ENCODE measurements around the gene DNM3. TPM values are rescaled to one million over a fixed set of nuclear protein-coding genes. Genes with fewer than 3 reads are reported as not detected.
A peak's percentile ranks its signal among the peaks of the same experiment; 100 is the strongest.

Gene DNM3
- total RNA-seq, 1 donor from 2014 or later, result 16.4 TPM

- intact Hi-C loops (cut with DNase I), result no loop called here
- DNase-seq (ENCODE audit: low spot score) (no peak), ATAC-seq (no peak)
Measured at GRCh38 chr1:171814692-171815091, 26.6 kb upstream of the DNM3 start.

GRCh38 chr1:171816300-171816901 lies 24.9 kb upstream of the DNM3 start:
- ATAC-seq, result no peak

GRCh38 chr1:171817511-171818265 lies 23.6 kb upstream of the DNM3 start:
- intact Hi-C loops (cut with DNase I), result no loop called here
- DNase-seq (ENCODE audit: low spot score) (no peak), ATAC-seq (no peak)

More at GRCh38 chr1:171816300-171816901, 24.9 kb upstream of the DNM3 start:
- DNase-seq (ENCODE audit: low spot score), result no peak
- intact Hi-C loops (cut with DNase I), result no loop called here

GRCh38 chr1:171819946-171820345 lies 21.4 kb upstream of the DNM3 start:
- no peak for DNase-seq (ENCODE audit: low spot score)
- no peak for ATAC-seq
- intact Hi-C loops (cut with DNase I), result no loop called here

- ATAC-seq (no peak), DNase-seq (ENCODE audit: low spot score) (no peak)
- intact Hi-C loops (cut with DNase I), result no loop called here
Measured at GRCh38 chr1:171826973-171827372, 14.3 kb upstream of the DNM3 start.

- ATAC-seq (no peak), DNase-seq (ENCODE audit: low spot score) (no peak)
- intact Hi-C loops (cut with DNase I), result no loop called here
Measured at GRCh38 chr1:171828794-171829193, 12.5 kb upstream of the DNM3 start.

GRCh38 chr1:171833091-171833825 lies 8.0 kb upstream of the DNM3 start:
- DNase-seq (ENCODE audit: low spot score), result no peak
- ATAC-seq, result no peak
- intact Hi-C loops (cut with DNase I), result no loop called here

GRCh38 chr1:171834821-171835220 lies 6.5 kb upstream of the DNM3 start:
- ATAC-seq (no peak), DNase-seq (ENCODE audit: low spot score) (no peak)
- intact Hi-C loops (cut with DNase I), result no loop called here

- ATAC-seq, result no peak
- DNase-seq (ENCODE audit: low spot score), result no peak
- intact Hi-C loops (cut with DNase I), result no loop called here
Measured at GRCh38 chr1:171835891-171836290, 5.4 kb upstream of the DNM3 start.

GRCh38 chr1:171841931-171842761 lies 848 bp downstream of the DNM3 start:
- intact Hi-C loops (cut with DNase I), result no loop called here
- peak; percentile 58 for DNase-seq (ENCODE audit: low spot score)
- peak; percentile 18 for ATAC-seq

GRCh38 chr1:171844381-171844780 lies 3.1 kb downstream of the DNM3 start:
- DNase-seq (ENCODE audit: low spot score) (no peak), ATAC-seq (no peak)
- intact Hi-C loops (cut with DNase I), result no loop called here

GRCh38 chr1:171845998-171846397 lies 4.7 kb downstream of the DNM3 start:
- intact Hi-C loops (cut with DNase I), result no loop called here
- no peak for DNase-seq (ENCODE audit: low spot score)
- ATAC-seq, result no peak

GRCh38 chr1:171849245-171849898 lies 8.1 kb downstream of the DNM3 start:
- intact Hi-C loops (cut with DNase I), result no loop called here
- DNase-seq (ENCODE audit: low spot score) (no peak), ATAC-seq (no peak)

- intact Hi-C loops (cut with DNase I), result no loop called here
- ATAC-seq (no peak), DNase-seq (ENCODE audit: low spot score) (no peak)
Measured at GRCh38 chr1:171850651-171851350, 9.5 kb downstream of the DNM3 start.

GRCh38 chr1:171852272-171852671 lies 11.0 kb downstream of the DNM3 start:
- intact Hi-C loops (cut with DNase I), result no loop called here
- DNase-seq (ENCODE audit: low spot score) (no peak), ATAC-seq (no peak)

- ATAC-seq (no peak), DNase-seq (ENCODE audit: low spot score) (no peak)
- intact Hi-C loops (cut with DNase I), result no loop called here
Measured at GRCh38 chr1:171855381-171855780, 14.1 kb downstream of the DNM3 start.

- no peak for ATAC-seq
Measured at GRCh38 chr1:171858696-171859095, 17.4 kb downstream of the DNM3 start.

GRCh38 chr1:171860696-171861095 lies 19.4 kb downstream of the DNM3 start:
- intact Hi-C loops (cut with DNase I), result no loop called here

More at GRCh38 chr1:171858696-171859095, 17.4 kb downstream of the DNM3 start:
- no peak for DNase-seq (ENCODE audit: low spot score)
- intact Hi-C loops (cut with DNase I), result no loop called here

More at GRCh38 chr1:171860696-171861095, 19.4 kb downstream of the DNM3 start:
- DNase-seq (ENCODE audit: low spot score), result no peak
- no peak for ATAC-seq
